Keratinocyte (primary cell): ENCODE measurements around the gene KCTD1. TPM values are rescaled to one million over a fixed set of nuclear protein-coding genes. Genes with fewer than 3 reads are reported as not detected.

Experiments used
- DNase-seq: peaks from one replicate; pipeline ENCODE4 v3.0.0-alpha.2; 2011; ENCODE audit warnings: low read depth, missing footprints, low spot score
- FAIRE-seq: peaks from 2 replicates; lab custom pipeline; 2011; peaks lifted over from hg19 to GRCh38; lab: Jason Lieb, UNC
- H2AFZ ChIP-seq: 2 replicates; pipeline ENCODE4 v1.6.0; 2012; ENCODE audit warnings: low read length, control low read depth, inconsistent platforms; ENCODE audit not compliant: control insufficient read depth
- H3K27ac ChIP-seq: 2 replicates; pipeline ENCODE4 v1.5.1; 2011; ENCODE audit warnings: low read length; ENCODE audit not compliant: control insufficient read depth, insufficient read depth
- H3K27me3 ChIP-seq: 3 replicates; pipeline ENCODE4 v1.6.0; 2011; ENCODE audit warnings: low read length; ENCODE audit not compliant: control insufficient read depth, insufficient read depth; ENCODE audit errors: extremely low read depth
- H3K36me3 ChIP-seq, 2 experiments: 2 replicates in 1 of 2; 3 replicates in 1 of 2; pipeline ENCODE4 v1.5.1; 2011; ENCODE audit warnings: low read length in 2 of 2, mild to moderate bottlenecking in 1 of 2; ENCODE audit not compliant: control insufficient read depth in 2 of 2, insufficient read depth in 2 of 2; ENCODE audit errors: extremely low read depth in 1 of 2
- H3K4me1 ChIP-seq: 3 replicates; pipeline ENCODE4 v1.5.1; 2011; ENCODE audit warnings: low read length; ENCODE audit not compliant: control insufficient read depth, insufficient read depth; ENCODE audit errors: extremely low read depth
- H3K4me2 ChIP-seq: 3 replicates; pipeline ENCODE4 v1.6.0; 2011; ENCODE audit warnings: low read depth, low read length; ENCODE audit not compliant: control insufficient read depth, insufficient read depth; ENCODE audit errors: extremely low read depth
- H3K4me3 ChIP-seq, 3 experiments: fragments of 200-600 bp in 1 of 3; sonication (generic) in 1 of 3; 2 replicates in 2 of 3; 3 replicates in 1 of 3; pipeline ENCODE4 v1.5.1; 2011 to 2016; ENCODE audit warnings: low read length in 3 of 3, mild to moderate bottlenecking in 3 of 3, control low read depth in 2 of 3, inconsistent platforms in 1 of 3, low read depth in 1 of 3, mixed read lengths in 1 of 3, mixed run types in 1 of 3, moderate library complexity in 1 of 3; ENCODE audit not compliant: control insufficient read depth in 2 of 3, insufficient read depth in 2 of 3; ENCODE audit errors: extremely low read depth in 1 of 3
- H3K79me2 ChIP-seq: 2 replicates; pipeline ENCODE4 v1.6.0; 2012; ENCODE audit warnings: low read length; ENCODE audit not compliant: control insufficient read depth, insufficient read depth
- H3K9ac ChIP-seq: 3 replicates; pipeline ENCODE4 v1.6.0; 2011; ENCODE audit warnings: low read length; ENCODE audit not compliant: control insufficient read depth, insufficient read depth; ENCODE audit errors: extremely low read depth
- H3K9me1 ChIP-seq: 3 replicates; pipeline ENCODE4 v1.6.0; 2011; ENCODE audit warnings: low read length; ENCODE audit not compliant: control insufficient read depth, insufficient read depth; ENCODE audit errors: extremely low read depth
- H3K9me3 ChIP-seq: 2 replicates; pipeline ENCODE4 v1.5.1; 2012; ENCODE audit warnings: low read depth, low read length; ENCODE audit not compliant: control insufficient read depth
- H4K20me1 ChIP-seq: 3 replicates; pipeline ENCODE4 v1.6.0; 2011; ENCODE audit warnings: low read length; ENCODE audit not compliant: control insufficient read depth, insufficient read depth; ENCODE audit errors: extremely low read depth
- CTCF ChIP-seq, 3 experiments: IDR thresholded peaks in 1 of 3; conservative IDR thresholded peaks in 1 of 3; optimal IDR thresholded peaks in 1 of 3; 2 replicates in 2 of 3; 3 replicates in 1 of 3; pipeline versions ENCODE3 to v1.5.1; 2011; ENCODE audit warnings: low read length in 3 of 3, mild to moderate bottlenecking in 3 of 3, moderate library complexity in 2 of 3, control low read depth in 1 of 3, inconsistent platforms in 1 of 3; ENCODE audit not compliant: insufficient read depth in 2 of 3; ENCODE audit errors: extremely low read depth in 1 of 3
- EZH2 ChIP-seq: IDR thresholded peaks from one replicate; pipeline ENCODE4 v1.6.1; 2012; ENCODE audit warnings: inconsistent platforms, mild to moderate bottlenecking, low read length, moderate library complexity
- dilution Hi-C: fragments of 300-500 bp; cut with MboI; formaldehyde crosslinking; loops from one replicate; pipeline ENCODE4 v1.7.0; 2020; ENCODE audit warnings: low sequenced_read_pairs; ENCODE audit not compliant: extremely low pct_ligation_motif_present
- polyA plus RNA-seq, 5 experiments: library from polyadenylated mRNA; depleted of rRNA in 3 of 5; stranded (reverse) in 3 of 5; stranded (forward) in 1 of 5; unstranded in 1 of 5; fragments of >200 nt; gene quantifications; 1 replicate in 1 of 5; 2 replicates in 3 of 5; 3 replicates in 1 of 5; pipeline versions ENCODE4 v1.2.1 to v1.2.3, GENCODE V29; 2011 to 2012; ENCODE audit warnings: missing spikeins in 2 of 5, low read depth in 1 of 5, low replicate concordance in 1 of 5

KCTD1 gene
- polyA plus RNA-seq, 1 donor (not counting 4 experiments of a cell fraction or from before 2014, with no cell fraction given): 32.1 TPM

- H3K36me3 ChIP-seq: peaks cover 3 to 16% of the 10 kb centered on the region in 2 experiments
- H3K79me2 ChIP-seq: peaks cover 75% of the 10 kb centered on the region
- no peak for DNase-seq
- peak; percentile 46 for FAIRE-seq
- H3K9me1 ChIP-seq: no peaks in the 10 kb centered on the region
- H3K9me3 ChIP-seq: no peaks in the 10 kb centered on the region
- peak overlapping the region; percentile 74 to 91 (median 77) for H3K4me3 ChIP-seq
- no peaks in the 10 kb centered on the region for H4K20me1 ChIP-seq
- TF ChIP-seq EZH2: no peak
- no peak for TF ChIP-seq CTCF (optimal IDR thresholded peaks at IDR 0.05 in 1 of 3, IDR thresholded peaks at IDR 0.05 in 1 of 3, conservative IDR thresholded peaks at IDR 0.05 in 1 of 3; ENCODE audit: extremely low read depth in 1 of 3, insufficient read depth in 2 of 3, low read length in 3 of 3)
- peak overlapping the region; percentile 70 for H3K9ac ChIP-seq
- H3K4me2 ChIP-seq: peak overlapping the region; percentile 98
- H3K27ac ChIP-seq: peak overlapping the region; percentile 70
- H2AFZ ChIP-seq: no peak overlapping the region
- peaks cover 56% of the 10 kb centered on the region for H3K4me1 ChIP-seq
- no peaks in the 10 kb centered on the region for H3K27me3 ChIP-seq
- dilution Hi-C loops: no loop called here
These were observed 2.8 kb downstream of the KCTD1 start for GRCh38 chr18:26545335-26546123.

- peaks cover 76% of the 10 kb centered on the region for H3K79me2 ChIP-seq
- DNase-seq: no peak
These were observed 3.9 kb downstream of the KCTD1 start for GRCh38 chr18:26544451-26544850.

More at GRCh38 chr18:26544451-26544850, 3.9 kb downstream of the KCTD1 start:
- no peak overlapping the region for H3K27ac ChIP-seq
- no peaks in the 10 kb centered on the region for H4K20me1 ChIP-seq
- peak overlapping the region; percentile 98 for H3K4me2 ChIP-seq
- H3K36me3 ChIP-seq: peaks cover 3 to 16% of the 10 kb centered on the region in 2 experiments
- dilution Hi-C loops: no loop called here
- no peaks in the 10 kb centered on the region for H3K9me3 ChIP-seq
- TF ChIP-seq CTCF (optimal IDR thresholded peaks at IDR 0.05 in 1 of 3, IDR thresholded peaks at IDR 0.05 in 1 of 3, conservative IDR thresholded peaks at IDR 0.05 in 1 of 3; ENCODE audit: extremely low read depth in 1 of 3, insufficient read depth in 2 of 3, low read length in 3 of 3) (no peak), EZH2 (no peak)
- H3K27me3 ChIP-seq: no peaks in the 10 kb centered on the region
- no peaks in the 10 kb centered on the region for H3K9me1 ChIP-seq
- H3K4me1 ChIP-seq: peaks cover 59% of the 10 kb centered on the region
- peak overlapping the region; percentile 17 to 91 (median 77) for H3K4me3 ChIP-seq
- FAIRE-seq: no peak
- H3K9ac ChIP-seq: peak overlapping the region; percentile 10
- H2AFZ ChIP-seq: no peak overlapping the region
